DMS53 treated with DMSO at 0.1 percent for 48 hours (cell line): ENCODE measurements around the gene UVRAG.
A peak's percentile ranks its signal among the peaks of the same experiment; 100 is the strongest.
"Not testable (repeated sequence)": the region's sequence is repeated elsewhere in the genome, so short reads cannot be mapped to it uniquely, and the experiment has no call there.

Source experiments
- DNase-seq: peaks from one replicate; lab custom pipeline; 2025; ENCODE audit not compliant: unreplicated experiment; lab: John Stamatoyannopoulos, UW

Gene UVRAG

GRCh38 chr11:75836417-75836816, 21.4 kb downstream of the UVRAG start:
- DNase-seq, result no peak

GRCh38 chr11:75839851-75840250, 24.8 kb downstream of the UVRAG start:
- no peak for DNase-seq

- DNase-seq, result no peak
Observed at GRCh38 chr11:75840522-75840921, 25.5 kb downstream of the UVRAG start.

- DNase-seq, result no peak
Observed at GRCh38 chr11:75841739-75842138, 26.7 kb downstream of the UVRAG start.

- DNase-seq, result no peak
Observed at GRCh38 chr11:75845324-75845723, 30.3 kb downstream of the UVRAG start.

- no peak for DNase-seq
Observed at GRCh38 chr11:75849894-75850293, 34.9 kb downstream of the UVRAG start.

GRCh38 chr11:75850787-75851186, 35.8 kb downstream of the UVRAG start:
- no peak for DNase-seq

- no peak for DNase-seq
Observed at GRCh38 chr11:75851203-75851602, 36.2 kb downstream of the UVRAG start.

GRCh38 chr11:75852406-75853017, 37.5 kb downstream of the UVRAG start:
- no peak for DNase-seq

- DNase-seq, result not testable (repeated sequence)
Observed at GRCh38 chr11:75853563-75853962, 38.6 kb downstream of the UVRAG start.

- no peak for DNase-seq
Observed at GRCh38 chr11:75853971-75854370, 39.0 kb downstream of the UVRAG start.

GRCh38 chr11:75855206-75855605, 40.2 kb downstream of the UVRAG start:
- no peak for DNase-seq

- no peak for DNase-seq
Observed at GRCh38 chr11:75856912-75857311, 41.9 kb downstream of the UVRAG start.

GRCh38 chr11:75858042-75858441, 43.0 kb downstream of the UVRAG start:
- no peak for DNase-seq

GRCh38 chr11:75858613-75859012, 43.6 kb downstream of the UVRAG start:
- DNase-seq, result no peak

- no peak for DNase-seq
Observed at GRCh38 chr11:75859614-75860013, 44.6 kb downstream of the UVRAG start.

- DNase-seq, result no peak
Observed at GRCh38 chr11:75862437-75862836, 47.4 kb downstream of the UVRAG start.

- DNase-seq, result peak; percentile 72
Observed at GRCh38 chr11:75867778-75868374, 52.9 kb downstream of the UVRAG start.

- no peak for DNase-seq
Observed at GRCh38 chr11:75868990-75869389, 54.0 kb downstream of the UVRAG start.

- DNase-seq, result no peak
Observed at GRCh38 chr11:75869661-75870455, 54.8 kb downstream of the UVRAG start.

GRCh38 chr11:75872887-75873416, 57.9 kb downstream of the UVRAG start:
- DNase-seq, result no peak
